Type B pancreatic cell (in vitro differentiated cells): Measurements from ENCODE around the gene ITSN1. TPM values are rescaled to one million over a fixed set of nuclear protein-coding genes. Genes with fewer than 3 reads are reported as not detected.

ENCODE experiments used
- DNase-seq: peaks from one replicate; pipeline ENCODE4 v3.0.0; 2021; ENCODE audit warnings: mixed read lengths; ENCODE audit not compliant: unreplicated experiment; ENCODE audit errors: extremely low spot score
- H3K27ac Mint-ChIP-seq: 2 replicates; pipeline ENCODE4 v1.8.0; 2021; ENCODE audit warnings: mild to moderate bottlenecking, mixed read lengths
- H3K27me3 Mint-ChIP-seq: 2 replicates; pipeline ENCODE4 v1.8.0; 2021; ENCODE audit warnings: mixed read lengths
- H3K36me3 Mint-ChIP-seq: 2 replicates; pipeline ENCODE4 v1.8.0; 2021; ENCODE audit warnings: mixed read lengths
- H3K4me1 Mint-ChIP-seq: one replicate; pipeline ENCODE4 v1.8.0; 2021; ENCODE audit warnings: mixed read lengths; ENCODE audit not compliant: unreplicated experiment
- H3K4me3 Mint-ChIP-seq: 2 replicates; pipeline ENCODE4 v1.8.0; 2021; ENCODE audit warnings: mild to moderate bottlenecking, mixed read lengths
- H3K9me3 Mint-ChIP-seq: 2 replicates; pipeline ENCODE4 v1.8.0; 2021; ENCODE audit warnings: mixed read lengths
- total RNA-seq: library from RNA; stranded (reverse); gene quantifications from 2 replicates; pipeline ENCODE4 v1.2.1, GENCODE V29; 2021; ENCODE audit warnings: low replicate concordance
- TF ChIP-seq, protein P1 (sequence below): fragments of 200-600 bp; sonication (generic); conservative IDR thresholded peaks from 2 replicates; pipeline ENCODE4 v1.5.0; 2021; ENCODE audit warnings: antibody characterized with exemption, mild to moderate bottlenecking

The ITSN1 gene
- total RNA-seq, 1 donor from 2014 or later: 89.1 TPM

DNA sequence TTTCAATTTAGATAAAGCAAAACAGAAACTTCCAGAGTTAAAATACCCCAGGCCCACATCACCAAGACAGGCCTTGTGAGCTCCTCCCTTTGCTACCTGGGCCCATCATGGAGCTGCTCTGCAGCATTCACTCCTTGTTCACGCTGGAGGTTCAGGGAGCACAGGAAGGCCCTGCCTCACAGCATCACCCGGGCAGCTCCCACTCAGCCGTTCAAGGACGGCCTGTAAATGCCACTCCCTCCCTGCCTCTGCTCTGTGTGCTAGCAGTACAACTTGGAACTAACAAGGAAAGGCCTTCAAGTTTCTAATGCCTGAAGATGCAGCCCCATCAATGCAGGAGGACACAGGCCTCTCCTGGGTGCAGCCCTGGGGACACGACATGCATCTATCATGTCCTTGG is 261.7 kb downstream of the ITSN1 start:
- H3K27ac Mint-ChIP-seq: no peak overlapping the region
- H3K4me3 Mint-ChIP-seq: no peak overlapping the region

DNA sequence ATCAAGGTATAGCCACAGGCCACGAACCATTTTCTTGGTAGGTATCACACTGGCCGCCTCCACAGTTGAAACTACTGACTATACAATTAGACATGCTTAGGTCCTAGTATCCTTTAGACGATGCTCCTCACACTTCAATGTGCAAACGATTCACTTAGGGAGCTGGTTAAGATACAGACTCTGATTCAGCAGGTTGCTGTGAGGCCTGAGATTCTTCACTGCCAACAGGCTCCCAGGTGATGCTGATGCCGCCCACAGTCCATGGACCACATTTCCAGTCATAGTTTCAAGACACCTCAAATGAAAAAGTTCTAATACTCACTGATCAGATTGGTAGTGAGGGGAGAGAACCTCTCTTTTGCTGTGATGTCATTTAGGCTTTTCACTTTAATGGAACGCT is 266.5 kb downstream of the ITSN1 start:
- no peaks in the 10 kb centered on the region for H3K4me1 Mint-ChIP-seq
- DNase-seq: peak; percentile 11
- TF ChIP-seq, protein P1, sequence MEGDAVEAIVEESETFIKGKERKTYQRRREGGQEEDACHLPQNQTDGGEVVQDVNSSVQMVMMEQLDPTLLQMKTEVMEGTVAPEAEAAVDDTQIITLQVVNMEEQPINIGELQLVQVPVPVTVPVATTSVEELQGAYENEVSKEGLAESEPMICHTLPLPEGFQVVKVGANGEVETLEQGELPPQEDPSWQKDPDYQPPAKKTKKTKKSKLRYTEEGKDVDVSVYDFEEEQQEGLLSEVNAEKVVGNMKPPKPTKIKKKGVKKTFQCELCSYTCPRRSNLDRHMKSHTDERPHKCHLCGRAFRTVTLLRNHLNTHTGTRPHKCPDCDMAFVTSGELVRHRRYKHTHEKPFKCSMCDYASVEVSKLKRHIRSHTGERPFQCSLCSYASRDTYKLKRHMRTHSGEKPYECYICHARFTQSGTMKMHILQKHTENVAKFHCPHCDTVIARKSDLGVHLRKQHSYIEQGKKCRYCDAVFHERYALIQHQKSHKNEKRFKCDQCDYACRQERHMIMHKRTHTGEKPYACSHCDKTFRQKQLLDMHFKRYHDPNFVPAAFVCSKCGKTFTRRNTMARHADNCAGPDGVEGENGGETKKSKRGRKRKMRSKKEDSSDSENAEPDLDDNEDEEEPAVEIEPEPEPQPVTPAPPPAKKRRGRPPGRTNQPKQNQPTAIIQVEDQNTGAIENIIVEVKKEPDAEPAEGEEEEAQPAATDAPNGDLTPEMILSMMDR: no peak
- no peak overlapping the region for H3K27ac Mint-ChIP-seq
- H3K9me3 Mint-ChIP-seq: no peaks in the 10 kb centered on the region
- H3K36me3 Mint-ChIP-seq: peaks cover 24% of the 10 kb centered on the region
- no peaks in the 10 kb centered on the region for H3K27me3 Mint-ChIP-seq
- H3K4me3 Mint-ChIP-seq: no peak overlapping the region

More for the DNA sequence above, 261.7 kb downstream of the ITSN1 start:
- H3K9me3 Mint-ChIP-seq: no peaks in the 10 kb centered on the region
- peaks cover 39% of the 10 kb centered on the region for H3K36me3 Mint-ChIP-seq
- DNase-seq: no peak
- H3K4me1 Mint-ChIP-seq: peaks cover 5% of the 10 kb centered on the region
- H3K27me3 Mint-ChIP-seq: no peaks in the 10 kb centered on the region
- TF ChIP-seq, protein P1: no peak

DNA sequence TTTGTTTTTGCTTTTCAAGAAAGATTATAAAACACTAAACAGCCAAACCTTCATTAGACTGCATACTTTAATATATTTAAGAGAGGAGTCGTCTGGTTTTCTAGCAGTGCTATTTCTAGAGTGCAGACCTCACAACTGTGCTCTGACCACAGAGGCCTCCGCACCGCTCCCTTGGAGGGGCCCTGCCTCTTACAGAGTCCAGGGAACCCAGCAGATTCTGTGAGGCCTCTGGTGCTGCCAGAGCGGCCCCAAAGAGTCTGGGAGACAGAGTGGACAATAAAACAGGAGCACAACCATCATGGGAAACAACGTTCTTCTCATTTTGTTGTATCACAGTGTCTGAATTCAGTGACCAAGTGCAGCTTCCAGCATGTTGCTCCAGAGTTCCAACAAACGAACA is 267.5 kb downstream of the ITSN1 start:
- Mint-ChIP-seq H3K9me3 (no peaks in the 10 kb centered on the region), H3K4me1 (peaks cover 6% of the 10 kb centered on the region), H3K36me3 (peaks cover 24% of the 10 kb centered on the region), H3K4me3 (no peak overlapping the region), H3K27ac (no peak overlapping the region), H3K27me3 (no peaks in the 10 kb centered on the region)
- TF ChIP-seq, protein P1: no peak
- DNase-seq: no peak

DNA sequence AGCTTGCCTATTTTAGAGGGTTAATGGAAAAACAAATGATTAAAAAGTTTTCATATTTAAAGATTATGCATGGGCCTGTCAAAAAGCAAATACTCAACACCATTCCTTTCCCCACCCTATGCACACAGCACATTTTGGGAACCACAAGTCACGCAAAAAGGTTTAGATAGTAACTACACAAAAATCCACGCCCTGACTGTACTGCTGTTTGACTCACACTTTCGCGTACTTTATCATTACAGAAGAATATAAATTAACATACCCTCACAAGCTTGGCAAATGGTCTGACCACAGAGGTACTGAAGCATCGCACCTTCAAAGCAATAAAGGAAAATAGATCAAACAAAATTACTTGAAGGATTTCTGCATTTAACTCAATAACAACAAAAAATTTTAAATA is 271.9 kb downstream of the ITSN1 start:
- Mint-ChIP-seq H3K27ac (peak overlapping the region; percentile 96), H3K9me3 (no peaks in the 10 kb centered on the region), H3K27me3 (no peaks in the 10 kb centered on the region), H3K36me3 (peaks cover 7% of the 10 kb centered on the region), H3K4me1 (peaks cover 16% of the 10 kb centered on the region), H3K4me3 (peak overlapping the region; percentile 99)
- DNase-seq: no peak
- TF ChIP-seq, protein P1: no peak

DNA sequence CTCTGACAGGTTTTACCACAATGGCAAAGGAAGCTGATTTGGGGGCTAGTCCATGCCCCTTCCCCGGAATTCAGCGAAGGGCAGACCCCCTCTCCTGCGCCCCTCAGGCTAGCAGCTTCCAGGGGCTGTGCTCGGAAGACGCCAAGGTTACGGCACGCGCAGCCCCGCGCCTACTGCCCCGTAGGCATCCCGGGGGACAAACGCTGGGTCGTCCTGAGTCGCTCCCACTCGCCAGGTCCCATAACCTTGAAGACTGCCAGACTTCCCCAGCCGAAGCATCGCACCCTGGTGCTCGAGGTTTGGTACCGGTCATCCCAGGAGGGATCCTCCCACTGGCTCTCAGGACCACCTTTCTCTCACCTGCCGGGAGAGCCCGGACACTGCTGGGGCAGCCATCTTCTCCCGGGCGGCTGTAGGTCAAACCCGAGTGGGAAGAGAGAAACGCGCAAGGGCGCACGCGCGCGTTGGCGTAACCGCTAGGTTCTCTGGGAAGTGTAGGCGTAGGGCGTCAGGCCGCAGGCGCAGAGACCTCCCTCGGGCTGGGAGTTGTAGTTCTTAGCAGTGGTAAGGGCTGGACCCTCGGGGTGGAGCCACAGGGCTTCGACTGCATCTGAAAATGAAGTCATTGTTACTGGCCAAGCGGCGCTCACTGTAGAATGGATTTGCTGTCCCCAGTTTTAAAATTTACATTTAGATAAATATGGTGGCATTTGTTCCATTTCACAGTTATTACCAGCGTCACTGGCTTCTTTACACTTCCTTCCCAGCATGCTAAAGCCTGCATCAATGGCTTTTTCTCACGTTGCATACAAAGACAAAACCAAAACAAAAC is 273.3 kb downstream of the ITSN1 start, which contains the start of gene ATP5PO:
TSS of gene ATP5PO (minus strand) at position 437 of the 832 bp plus-strand sequence. CDS start at position 396, 41 bp downstream.
- peak within 1 kb of the TSS; percentile 99 for H3K4me3 Mint-ChIP-seq
- peaks cover 16% of the 10 kb centered on the region for H3K4me1 Mint-ChIP-seq
- peaks cover 4% of the 10 kb centered on the region for H3K36me3 Mint-ChIP-seq
- H3K27me3 Mint-ChIP-seq: no peaks in the 10 kb centered on the region
- DNase-seq: peak; percentile 98
- no peaks in the 10 kb centered on the region for H3K9me3 Mint-ChIP-seq
- TF ChIP-seq, protein P1: no peak
- H3K27ac Mint-ChIP-seq: peak within 1 kb of the TSS; percentile 96
